Activated CD4-positive, alpha-beta T cell treated with anti-CD3 and anti-CD28 coated beads for 48 hours (primary cell): Measurements from ENCODE around the gene NEDD4L.
A peak's percentile ranks its signal among the peaks of the same experiment; 100 is the strongest.

Experiments used
- DNase-seq: peaks from one replicate; pipeline ENCODE4 v3.0.0-alpha.2; 2020

Gene NEDD4L

DNA sequence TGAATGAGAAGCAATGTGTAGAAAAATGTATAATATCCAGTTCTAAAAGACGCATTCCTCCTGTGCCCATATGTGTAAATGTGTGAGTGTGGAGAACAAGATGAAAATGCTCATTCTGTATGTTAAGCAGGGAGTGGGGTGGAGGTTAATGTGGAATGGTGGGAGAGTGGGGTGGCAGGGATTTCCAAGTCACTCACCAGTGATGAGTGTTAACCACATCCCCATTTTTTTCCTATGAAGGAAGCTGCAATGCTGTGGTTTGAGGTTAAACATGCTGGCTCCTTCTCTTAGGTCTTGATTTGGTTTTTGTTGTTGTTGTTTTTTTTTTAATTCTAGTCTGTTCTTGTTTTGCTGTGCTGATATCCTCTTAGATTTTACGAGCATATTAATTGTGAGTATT lies 169.4 kb downstream of the NEDD4L start:
- no peak for DNase-seq

GRCh38 chr18:58215011-58215410 lies 171.0 kb downstream of the NEDD4L start:
- no peak for DNase-seq

- DNase-seq = no peak
These were observed 172.1 kb downstream of the NEDD4L start for GRCh38 chr18:58216071-58216481.

DNA sequence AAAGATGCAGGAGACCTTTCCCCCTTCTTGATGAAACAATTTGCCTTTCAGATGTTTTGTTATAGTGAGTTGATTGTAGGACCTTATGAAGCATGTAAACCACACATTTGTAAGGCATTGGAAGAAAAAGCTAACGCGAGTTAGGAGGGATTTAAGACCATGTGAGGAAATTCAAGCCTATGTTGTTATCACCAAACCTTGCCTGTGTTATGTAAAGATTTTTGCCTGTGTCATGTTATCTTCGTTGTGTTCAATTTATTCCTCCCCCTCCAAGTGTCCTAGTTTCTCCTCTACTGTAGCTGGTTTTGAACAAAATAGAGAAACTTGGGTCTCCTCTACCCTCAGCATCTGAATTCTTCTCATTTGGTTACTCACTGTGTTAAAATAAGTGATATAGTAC lies 173.0 kb downstream of the NEDD4L start:
- no peak for DNase-seq

- no peak for DNase-seq
These were observed 174.1 kb downstream of the NEDD4L start for GRCh38 chr18:58218117-58218516.

GRCh38 chr18:58221060-58221725 lies 177.2 kb downstream of the NEDD4L start:
- DNase-seq = no peak

GRCh38 chr18:58222432-58223125 lies 178.6 kb downstream of the NEDD4L start:
- DNase-seq = no peak

- DNase-seq = no peak
These were observed 179.8 kb downstream of the NEDD4L start for GRCh38 chr18:58223717-58224424.

- no peak for DNase-seq
These were observed 180.4 kb downstream of the NEDD4L start for GRCh38 chr18:58224425-58224750.

DNA sequence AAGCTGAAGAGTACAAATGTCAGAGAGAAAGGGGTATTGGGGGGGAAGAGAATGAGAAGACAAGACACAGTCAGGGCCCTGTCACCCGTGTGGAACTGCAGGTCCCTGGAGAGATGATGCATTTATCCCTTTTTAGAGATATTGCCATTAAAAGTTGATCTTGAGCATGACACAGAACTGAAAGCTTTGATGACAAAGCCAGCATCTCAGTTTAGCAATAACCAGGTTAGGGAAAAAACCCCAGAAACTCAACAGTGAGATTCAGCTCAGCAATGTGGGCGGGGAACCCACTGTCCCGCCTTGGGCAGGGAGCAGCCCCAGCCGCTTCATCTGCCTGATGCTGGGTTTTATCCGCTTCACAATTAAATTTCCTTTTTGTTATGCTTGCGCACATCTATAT lies 181.1 kb downstream of the NEDD4L start:
- DNase-seq = peak; percentile 49

- no peak for DNase-seq
These were observed 182.4 kb downstream of the NEDD4L start for GRCh38 chr18:58226429-58226828.

GRCh38 chr18:58227361-58227930 lies 183.4 kb downstream of the NEDD4L start:
- no peak for DNase-seq

- no peak for DNase-seq
These were observed 184.2 kb downstream of the NEDD4L start for GRCh38 chr18:58228176-58228575.

GRCh38 chr18:58228762-58229161 lies 184.7 kb downstream of the NEDD4L start:
- no peak for DNase-seq

DNA sequence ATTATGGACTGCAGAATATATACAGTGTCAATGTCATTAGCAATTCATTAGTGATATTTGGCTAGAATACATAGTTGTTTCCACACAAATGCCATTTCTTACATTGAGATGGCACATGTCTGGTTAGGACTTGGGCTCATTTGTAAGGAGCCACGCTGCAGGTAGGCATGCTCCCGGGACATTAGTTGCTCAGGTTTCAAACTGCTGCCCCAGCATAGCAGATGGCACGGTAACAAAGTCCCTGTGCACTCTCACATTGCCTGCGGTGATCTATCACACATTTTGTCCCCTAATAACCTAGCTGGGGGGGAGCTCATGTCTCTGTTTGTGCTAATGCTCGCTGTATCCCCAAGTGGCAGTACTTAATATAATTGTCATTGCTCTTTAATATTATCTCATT lies 185.1 kb downstream of the NEDD4L start:
- no peak for DNase-seq

GRCh38 chr18:58230438-58231179 lies 186.6 kb downstream of the NEDD4L start:
- no peak for DNase-seq

DNA sequence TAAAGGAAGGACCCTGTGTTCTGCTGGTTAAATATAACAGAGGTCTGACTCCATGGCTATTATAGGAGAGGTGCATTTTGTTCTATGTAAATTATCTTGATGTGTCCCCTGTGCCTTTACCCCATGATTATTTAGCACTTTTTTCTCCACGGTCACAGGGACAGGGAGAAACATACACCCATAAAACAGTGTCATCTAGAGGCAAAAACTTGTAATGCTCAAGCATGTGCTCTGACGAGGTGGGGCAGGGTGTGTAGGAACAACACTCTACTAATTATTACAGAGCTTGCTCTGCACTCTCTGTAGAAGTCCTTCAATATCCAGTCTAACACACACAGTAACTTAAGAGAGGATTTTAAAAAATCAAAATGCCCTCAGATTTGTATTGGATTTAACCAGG lies 187.9 kb downstream of the NEDD4L start:
- no peak for DNase-seq

GRCh38 chr18:58232668-58233067 lies 188.6 kb downstream of the NEDD4L start:
- no peak for DNase-seq

GRCh38 chr18:58234359-58234741 lies 190.3 kb downstream of the NEDD4L start:
- DNase-seq = no peak

DNA sequence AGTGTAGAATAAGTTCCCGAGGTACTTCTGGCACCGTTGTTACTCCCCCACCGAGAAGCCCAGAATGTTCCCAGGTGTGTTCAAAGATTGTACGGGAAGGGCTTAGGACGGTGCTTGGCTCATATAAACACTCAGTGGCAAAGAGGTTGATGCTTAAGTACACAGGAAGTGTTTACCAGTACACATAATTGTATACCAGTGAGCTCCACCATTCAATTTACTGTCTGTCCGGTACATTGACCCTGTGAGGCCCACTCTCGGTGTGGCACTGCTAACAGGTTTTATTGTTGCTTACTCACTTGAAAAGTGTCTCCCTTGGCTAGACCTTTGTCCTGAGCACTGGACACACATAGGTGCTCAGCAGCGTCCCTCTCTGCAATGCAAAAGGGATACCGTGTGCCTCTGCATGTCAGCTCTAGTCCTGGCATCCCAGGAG lies 191.0 kb downstream of the NEDD4L start:
- no peak for DNase-seq

GRCh38 chr18:58239879-58240278 lies 195.9 kb downstream of the NEDD4L start:
- DNase-seq = no peak

DNA sequence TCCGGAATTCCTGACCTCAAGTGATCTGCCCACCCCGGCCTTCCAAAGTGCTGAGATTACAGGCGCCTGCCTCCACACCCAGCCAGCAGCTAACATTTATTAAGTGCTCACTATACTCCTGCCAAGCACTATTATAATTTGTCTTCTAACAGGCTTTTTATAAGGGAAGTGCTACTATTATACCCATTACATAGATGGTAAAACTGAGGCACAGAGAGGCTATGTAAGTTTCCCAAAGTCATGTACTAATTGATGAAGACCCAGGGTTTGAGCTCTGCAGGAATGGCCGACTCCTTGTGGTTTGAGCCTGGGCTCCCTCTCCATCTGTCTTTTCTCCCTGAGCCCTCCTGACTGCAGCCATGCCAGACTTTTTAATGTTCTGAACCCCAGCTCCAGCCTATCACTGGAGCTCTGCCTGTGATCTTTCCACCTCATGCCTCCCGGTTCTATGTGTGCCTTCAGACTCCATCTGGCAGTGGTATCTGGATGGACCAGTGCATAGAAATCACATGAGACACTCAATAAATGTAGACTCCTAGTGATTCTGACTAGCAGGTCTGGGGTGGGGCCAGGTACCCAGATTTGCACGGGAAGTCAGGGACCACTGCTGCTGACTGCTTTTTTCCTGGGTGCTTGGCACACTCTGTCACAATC lies 197.1 kb downstream of the NEDD4L start:
- DNase-seq = no peak

DNA sequence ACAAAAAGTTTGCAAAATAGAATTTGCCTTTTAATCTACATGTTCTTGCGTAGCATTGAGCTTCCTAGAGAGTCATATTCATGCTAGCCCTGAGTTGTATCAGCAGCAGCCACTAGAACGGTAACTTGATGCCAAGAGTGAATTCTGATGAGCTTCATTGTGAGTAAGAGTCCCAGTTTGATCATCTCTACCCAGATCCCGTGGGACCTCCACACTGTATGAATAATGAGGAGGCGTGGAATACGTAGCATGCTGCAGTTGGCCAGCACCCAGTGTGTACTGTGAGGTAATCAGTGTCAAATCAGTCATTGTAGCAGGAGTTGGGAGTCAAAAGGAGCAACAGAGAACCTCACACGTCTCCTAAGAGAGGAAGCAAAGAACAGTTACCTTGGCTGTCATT lies 197.9 kb downstream of the NEDD4L start:
- DNase-seq = no peak
